GM12891 (cell line): ENCODE data around the gene WHAMM.
"Not testable (repeated sequence)": the region's sequence is repeated elsewhere in the genome, so short reads cannot be mapped to it uniquely, and the experiment has no call there.

Experiments
- DNase-seq: peaks from one replicate; pipeline ENCODE4 v3.0.0; 2011; ENCODE audit warnings: low spot score; ENCODE audit not compliant: insufficient read length
- FAIRE-seq: peaks from 2 replicates; lab custom pipeline; 2011; peaks lifted over from hg19 to GRCh38; lab: Jason Lieb, UNC
- PAX5 ChIP-seq: IDR thresholded peaks from 2 replicates; pipeline ENCODE4 v1.6.1; 2011; ENCODE audit warnings: low read length, moderate library complexity, mild to moderate bottlenecking; ENCODE audit not compliant: insufficient read depth, severe bottlenecking
- POLR2A ChIP-seq: IDR thresholded peaks from 2 replicates; pipeline ENCODE4 v1.6.1; 2011; ENCODE audit warnings: low read depth, low read length, control low read depth
- POLR2AphosphoS5 ChIP-seq: IDR thresholded peaks from 2 replicates; pipeline ENCODE4 v1.6.1; 2011; ENCODE audit warnings: low read depth, low read length, control low read depth
- POU2F2 ChIP-seq: IDR thresholded peaks from 2 replicates; pipeline ENCODE4 v1.6.1; 2011; ENCODE audit warnings: low read depth, mild to moderate bottlenecking, control low read depth, low read length, moderate library complexity
- SPI1 ChIP-seq: IDR thresholded peaks from 2 replicates; pipeline ENCODE4 v1.6.1; 2011; ENCODE audit warnings: low read depth, low read length, control low read depth
- TAF1 ChIP-seq: IDR thresholded peaks from 2 replicates; pipeline ENCODE4 v1.6.1; 2011; ENCODE audit warnings: low read depth, low read length, control low read depth

The WHAMM gene

GRCh38 chr15:82850731-82851130 lies 41.3 kb downstream of the WHAMM start:
- TF ChIP-seq POLR2AphosphoS5 = no peak
- TF ChIP-seq SPI1 = no peak
- DNase-seq (no peak), FAIRE-seq (no peak)

- TF ChIP-seq PAX5 (no peak), POU2F2 (no peak)
- FAIRE-seq (no peak), DNase-seq (no peak)
Observed at GRCh38 chr15:82851306-82851850, 42.0 kb downstream of the WHAMM start.

- no peak for FAIRE-seq
- TF ChIP-seq TAF1 = no peak
- DNase-seq = no peak
Observed at GRCh38 chr15:82851981-82852511, 42.6 kb downstream of the WHAMM start.

GRCh38 chr15:82852941-82853561 lies 43.6 kb downstream of the WHAMM start:
- DNase-seq (no peak), FAIRE-seq (no peak)
- TF ChIP-seq POU2F2 = no peak
- TF ChIP-seq PAX5 = no peak
- TF ChIP-seq POLR2A = no peak
- no peak for TF ChIP-seq SPI1
- no peak for TF ChIP-seq POLR2AphosphoS5
- TF ChIP-seq TAF1 = no peak

GRCh38 chr15:82854554-82854953 lies 45.1 kb downstream of the WHAMM start:
- FAIRE-seq (no peak), DNase-seq (no peak)
- no peak for TF ChIP-seq POLR2AphosphoS5
- no peak for TF ChIP-seq POLR2A
- TF ChIP-seq TAF1 = no peak
- no peak for TF ChIP-seq SPI1
- no peak for TF ChIP-seq POU2F2
- TF ChIP-seq PAX5 = no peak

GRCh38 chr15:82855286-82856100 lies 46.1 kb downstream of the WHAMM start:
- DNase-seq (no peak), FAIRE-seq (no peak)
- TF ChIP-seq PAX5 (no peak), POLR2A (no peak), TAF1 (no peak), SPI1 (no peak), POU2F2 (no peak), POLR2AphosphoS5 (no peak)

GRCh38 chr15:82856397-82857170 lies 47.2 kb downstream of the WHAMM start:
- FAIRE-seq (no peak), DNase-seq (no peak)
- TF ChIP-seq PAX5 (no peak), TAF1 (no peak), POU2F2 (no peak), POLR2A (no peak), SPI1 (no peak), POLR2AphosphoS5 (no peak)

GRCh38 chr15:82858932-82859331 lies 49.5 kb downstream of the WHAMM start:
- FAIRE-seq = no peak
- no peak for DNase-seq
- TF ChIP-seq TAF1 (no peak), POU2F2 (no peak), POLR2A (no peak), POLR2AphosphoS5 (no peak), PAX5 (no peak), SPI1 (no peak)

GRCh38 chr15:82862886-82863285 lies 53.5 kb downstream of the WHAMM start:
- DNase-seq = no peak
- FAIRE-seq = no peak
- TF ChIP-seq POU2F2 (no peak), TAF1 (no peak), POLR2A (no peak), SPI1 (no peak), POLR2AphosphoS5 (no peak), PAX5 (no peak)

- DNase-seq (no peak), FAIRE-seq (no peak)
- TF ChIP-seq POU2F2 (no peak), SPI1 (no peak), POLR2AphosphoS5 (no peak), TAF1 (no peak), POLR2A (no peak), PAX5 (no peak)
Observed at GRCh38 chr15:82864967-82865366, 55.5 kb downstream of the WHAMM start.

GRCh38 chr15:82865581-82865980 lies 56.2 kb downstream of the WHAMM start:
- FAIRE-seq = not testable (repeated sequence)

GRCh38 chr15:82865981-82866380 lies 56.6 kb downstream of the WHAMM start:
- not testable (repeated sequence) for DNase-seq, FAIRE-seq

More at GRCh38 chr15:82865581-82865980, 56.2 kb downstream of the WHAMM start:
- DNase-seq = not testable (repeated sequence)
